ENCODE measurements around the gene ACVR1B.

DNA sequence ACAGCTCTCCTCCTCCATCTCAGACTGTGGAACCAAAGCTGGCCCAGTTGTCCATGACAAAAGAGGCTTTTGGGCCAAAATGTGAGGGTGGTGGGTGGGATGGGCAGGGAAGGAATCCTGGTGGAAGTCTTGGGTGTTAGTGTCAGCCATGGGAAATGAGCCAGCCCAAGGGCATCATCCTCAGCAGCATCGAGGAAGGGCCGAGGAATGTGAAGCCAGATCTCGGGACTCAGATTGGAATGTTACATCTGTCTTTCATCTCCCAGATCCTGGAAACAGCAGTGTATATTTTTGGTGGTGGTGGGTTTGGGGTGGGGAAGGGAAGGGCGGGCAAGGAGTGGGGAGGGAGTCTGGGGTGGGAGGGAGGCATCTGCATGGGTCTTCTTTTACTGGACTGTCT lies 43.5 kb downstream of the ACVR1B start:
- TF ChIP-seq POLR2A (IDR thresholded peaks at IDR 0.05): no peak
- TF ChIP-seq, protein P1, sequence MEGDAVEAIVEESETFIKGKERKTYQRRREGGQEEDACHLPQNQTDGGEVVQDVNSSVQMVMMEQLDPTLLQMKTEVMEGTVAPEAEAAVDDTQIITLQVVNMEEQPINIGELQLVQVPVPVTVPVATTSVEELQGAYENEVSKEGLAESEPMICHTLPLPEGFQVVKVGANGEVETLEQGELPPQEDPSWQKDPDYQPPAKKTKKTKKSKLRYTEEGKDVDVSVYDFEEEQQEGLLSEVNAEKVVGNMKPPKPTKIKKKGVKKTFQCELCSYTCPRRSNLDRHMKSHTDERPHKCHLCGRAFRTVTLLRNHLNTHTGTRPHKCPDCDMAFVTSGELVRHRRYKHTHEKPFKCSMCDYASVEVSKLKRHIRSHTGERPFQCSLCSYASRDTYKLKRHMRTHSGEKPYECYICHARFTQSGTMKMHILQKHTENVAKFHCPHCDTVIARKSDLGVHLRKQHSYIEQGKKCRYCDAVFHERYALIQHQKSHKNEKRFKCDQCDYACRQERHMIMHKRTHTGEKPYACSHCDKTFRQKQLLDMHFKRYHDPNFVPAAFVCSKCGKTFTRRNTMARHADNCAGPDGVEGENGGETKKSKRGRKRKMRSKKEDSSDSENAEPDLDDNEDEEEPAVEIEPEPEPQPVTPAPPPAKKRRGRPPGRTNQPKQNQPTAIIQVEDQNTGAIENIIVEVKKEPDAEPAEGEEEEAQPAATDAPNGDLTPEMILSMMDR (IDR thresholded peaks at IDR 0.05 in 8 of 11, conservative IDR thresholded peaks at IDR 0.05 in 3 of 11): no peak
- no peak for TF ChIP-seq POLR2AphosphoS5 (IDR thresholded peaks at IDR 0.05)

Measured in spleen (tissue), 7 donors.